ENCODE results near the gene PERCC1. TPM values are rescaled to one million over a fixed set of nuclear protein-coding genes. Genes with fewer than 3 reads are reported as not detected.

The PERCC1 gene
- total RNA-seq, 1 experiment from 2014 or later, result not detected

DNA sequence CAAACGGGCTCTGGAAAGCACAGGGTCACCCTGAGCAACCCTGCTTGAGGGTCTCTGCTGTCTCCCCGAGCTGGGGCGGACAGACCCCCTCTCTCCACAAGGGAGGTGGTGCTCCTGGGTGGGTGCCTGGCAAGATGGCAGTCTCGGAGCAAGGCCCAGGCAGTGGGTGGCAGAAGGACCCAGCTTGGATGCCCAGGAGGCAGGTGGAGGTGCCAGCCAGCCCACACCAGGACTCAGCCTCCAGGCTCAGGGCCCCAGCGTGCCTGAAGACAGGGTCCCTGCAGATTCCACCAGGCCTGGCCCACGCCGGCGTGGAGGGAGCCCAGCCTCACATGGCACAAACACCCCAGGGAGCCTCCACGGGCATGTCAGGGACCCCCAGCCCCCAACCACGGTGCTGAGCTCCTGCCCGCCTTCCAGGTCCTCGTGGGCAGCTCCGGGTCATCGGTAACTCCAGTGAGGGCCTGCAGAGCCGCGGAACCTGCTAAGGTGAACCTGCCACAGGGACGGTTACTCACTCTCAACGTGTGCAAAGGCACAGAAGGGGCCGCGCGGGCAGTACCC, 37.2 kb upstream of the PERCC1 start:
- Histone ChIP-seq H3K9me2 (replicated peaks; ENCODE audit: low read length) (no peaks in the 10 kb centered on the region), H4K20me1 (ENCODE audit: low read length) (no peaks in the 10 kb centered on the region), H3K27me3 (ENCODE audit: low read length) (no peaks in the 10 kb centered on the region), H3F3A (ENCODE audit: low read length, unreplicated experiment) (no peaks in the 10 kb centered on the region), H3K4me3 (ENCODE audit: low read length) (no peak overlapping the region), H3K27ac (ENCODE audit: low read length) (no peak overlapping the region), H3K9me3 (ENCODE audit: low read length) (no peaks in the 10 kb centered on the region), H3K4me1 (ENCODE audit: insufficient read depth, low read length) (no peaks in the 10 kb centered on the region), H3K4me2 (ENCODE audit: low read length) (no peak overlapping the region), H3K9ac (ENCODE audit: low read length) (no peak overlapping the region), H3K36me3 (ENCODE audit: low read depth, low read length) (no peaks in the 10 kb centered on the region), H3K79me2 (ENCODE audit: low read length) (no peaks in the 10 kb centered on the region), H2AFZ (ENCODE audit: low read length) (no peak overlapping the region)
- CTCF ChIA-PET, result no interaction called here
- TF ChIP-seq, protein P1, sequence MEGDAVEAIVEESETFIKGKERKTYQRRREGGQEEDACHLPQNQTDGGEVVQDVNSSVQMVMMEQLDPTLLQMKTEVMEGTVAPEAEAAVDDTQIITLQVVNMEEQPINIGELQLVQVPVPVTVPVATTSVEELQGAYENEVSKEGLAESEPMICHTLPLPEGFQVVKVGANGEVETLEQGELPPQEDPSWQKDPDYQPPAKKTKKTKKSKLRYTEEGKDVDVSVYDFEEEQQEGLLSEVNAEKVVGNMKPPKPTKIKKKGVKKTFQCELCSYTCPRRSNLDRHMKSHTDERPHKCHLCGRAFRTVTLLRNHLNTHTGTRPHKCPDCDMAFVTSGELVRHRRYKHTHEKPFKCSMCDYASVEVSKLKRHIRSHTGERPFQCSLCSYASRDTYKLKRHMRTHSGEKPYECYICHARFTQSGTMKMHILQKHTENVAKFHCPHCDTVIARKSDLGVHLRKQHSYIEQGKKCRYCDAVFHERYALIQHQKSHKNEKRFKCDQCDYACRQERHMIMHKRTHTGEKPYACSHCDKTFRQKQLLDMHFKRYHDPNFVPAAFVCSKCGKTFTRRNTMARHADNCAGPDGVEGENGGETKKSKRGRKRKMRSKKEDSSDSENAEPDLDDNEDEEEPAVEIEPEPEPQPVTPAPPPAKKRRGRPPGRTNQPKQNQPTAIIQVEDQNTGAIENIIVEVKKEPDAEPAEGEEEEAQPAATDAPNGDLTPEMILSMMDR (conservative IDR thresholded peaks at IDR 0.05; ENCODE audit: low read depth, low read length), result no peak
- TF ChIP-seq EZH2 (IDR thresholded peaks at IDR 0.05; ENCODE audit: low read length, unreplicated experiment) (no peak), EZH2phosphoT487 (IDR thresholded peaks at IDR 0.05; ENCODE audit: borderline replicate concordance, low read length) (no peak)
- no peak for ATAC-seq
- DNase-seq, result no peak
- no TSS peak for BruUV-seq (replicated peaks)
- POLR2A ChIA-PET (ENCODE audit: unreplicated experiment), result no interaction called here
- intact Hi-C loops (cut with micrococcal nuclease), result no loop called here

DNA sequence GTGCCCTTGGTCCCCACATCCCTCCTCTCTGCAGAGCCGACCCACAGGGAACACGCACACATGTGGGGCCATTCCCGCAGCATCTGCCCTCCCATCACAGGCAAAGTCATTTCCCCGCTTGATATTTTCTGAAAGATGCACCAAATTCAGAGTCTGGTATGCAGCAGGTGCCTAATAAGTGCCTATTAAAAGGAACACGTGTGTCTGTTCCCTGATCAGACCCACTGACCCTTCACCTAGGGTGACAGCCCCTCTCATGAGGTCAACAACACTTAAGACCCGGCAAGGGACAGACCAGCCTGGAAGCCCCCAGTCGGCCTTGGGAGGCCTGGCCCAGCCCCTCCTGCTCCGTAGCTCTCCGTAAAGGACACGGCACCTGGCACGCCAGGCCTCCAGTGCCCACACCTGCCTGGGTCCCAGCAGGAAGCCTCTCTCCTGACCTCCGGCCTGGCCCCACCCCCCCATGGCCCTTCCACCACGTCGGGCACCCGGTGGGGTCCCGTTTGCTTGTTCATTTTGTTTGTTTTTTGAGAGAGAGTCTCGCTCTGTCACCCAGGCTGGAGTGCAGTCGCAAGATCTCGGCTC, 36.4 kb upstream of the PERCC1 start:
- intact Hi-C loops (cut with micrococcal nuclease), result no loop called here
- ATAC-seq (no peak), DNase-seq (no peak)
- Histone ChIP-seq H3K27ac (ENCODE audit: low read length) (no peak overlapping the region), H3K9me2 (replicated peaks; ENCODE audit: low read length) (no peaks in the 10 kb centered on the region), H3F3A (ENCODE audit: low read length, unreplicated experiment) (no peaks in the 10 kb centered on the region), H3K79me2 (ENCODE audit: low read length) (no peaks in the 10 kb centered on the region), H3K9me3 (ENCODE audit: low read length) (no peaks in the 10 kb centered on the region), H4K20me1 (ENCODE audit: low read length) (no peaks in the 10 kb centered on the region), H3K4me2 (ENCODE audit: low read length) (no peak overlapping the region), H2AFZ (ENCODE audit: low read length) (no peak overlapping the region), H3K9ac (ENCODE audit: low read length) (no peak overlapping the region), H3K27me3 (ENCODE audit: low read length) (no peaks in the 10 kb centered on the region), H3K36me3 (ENCODE audit: low read depth, low read length) (no peaks in the 10 kb centered on the region), H3K4me3 (ENCODE audit: low read length) (no peak overlapping the region), H3K4me1 (ENCODE audit: insufficient read depth, low read length) (no peaks in the 10 kb centered on the region)
- ChIA-PET POLR2A (ENCODE audit: unreplicated experiment) (no interaction called here), CTCF (no interaction called here)
- TF ChIP-seq EZH2 (IDR thresholded peaks at IDR 0.05; ENCODE audit: low read length, unreplicated experiment), result no peak
- TF ChIP-seq, protein P1 (conservative IDR thresholded peaks at IDR 0.05; ENCODE audit: low read depth, low read length), result no peak
- TF ChIP-seq EZH2phosphoT487 (IDR thresholded peaks at IDR 0.05; ENCODE audit: borderline replicate concordance, low read length), result no peak
- BruUV-seq (replicated peaks), result no TSS peak

DNA sequence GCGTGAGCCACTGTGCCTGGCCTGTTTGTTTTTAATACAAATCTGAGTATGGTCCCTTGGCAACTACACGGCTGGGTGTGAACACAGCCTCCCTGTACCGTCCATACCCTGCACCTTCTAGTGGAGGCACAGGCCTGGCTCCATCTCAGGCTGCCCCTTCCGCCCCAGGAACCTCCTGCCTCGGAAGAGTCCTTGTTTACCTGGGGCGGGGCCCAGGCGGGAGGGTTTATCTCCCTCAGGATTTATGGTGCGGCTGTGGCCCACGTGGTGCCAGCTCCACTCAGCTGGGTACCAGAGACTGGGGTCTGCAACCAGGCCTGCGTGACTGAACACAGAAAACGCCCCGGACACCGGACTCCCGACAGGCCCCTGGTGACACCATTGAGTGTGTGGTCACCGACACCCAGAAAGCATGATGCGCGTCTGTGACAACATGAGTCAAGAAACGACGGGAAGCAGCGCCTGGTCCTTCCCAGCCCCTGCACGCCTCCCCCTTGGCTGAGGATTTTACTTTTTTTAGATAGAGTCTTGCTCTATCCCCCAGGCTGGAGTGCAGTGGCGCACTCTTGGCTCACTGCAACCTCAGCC, 35.3 kb upstream of the PERCC1 start:
- no peaks in the 10 kb centered on the region for H3K36me3 ChIP-seq (ENCODE audit: low read depth, low read length)
- no peak overlapping the region for H2AFZ ChIP-seq (ENCODE audit: low read length)
- POLR2A ChIA-PET (ENCODE audit: unreplicated experiment), result no interaction called here
- no peak overlapping the region for H3K4me3 ChIP-seq (ENCODE audit: low read length)
- no peaks in the 10 kb centered on the region for H3K79me2 ChIP-seq (ENCODE audit: low read length)
- no peaks in the 10 kb centered on the region for H3K9me2 ChIP-seq (replicated peaks; ENCODE audit: low read length)
- DNase-seq, result no peak
- CTCF ChIA-PET, result no interaction called here
- H4K20me1 ChIP-seq (ENCODE audit: low read length), result no peaks in the 10 kb centered on the region
- H3K4me1 ChIP-seq (ENCODE audit: insufficient read depth, low read length), result no peaks in the 10 kb centered on the region
- ATAC-seq, result no peak
- BruUV-seq (replicated peaks), result no TSS peak
- no peak overlapping the region for H3K4me2 ChIP-seq (ENCODE audit: low read length)
- H3K27ac ChIP-seq (ENCODE audit: low read length), result no peak overlapping the region
- H3F3A ChIP-seq (ENCODE audit: low read length, unreplicated experiment), result no peaks in the 10 kb centered on the region
- no peaks in the 10 kb centered on the region for H3K9me3 ChIP-seq (ENCODE audit: low read length)
- intact Hi-C loops (cut with micrococcal nuclease), result no loop called here
- H3K27me3 ChIP-seq (ENCODE audit: low read length), result no peaks in the 10 kb centered on the region
- TF ChIP-seq EZH2phosphoT487 (IDR thresholded peaks at IDR 0.05; ENCODE audit: borderline replicate concordance, low read length), result no peak
- TF ChIP-seq EZH2 (IDR thresholded peaks at IDR 0.05; ENCODE audit: low read length, unreplicated experiment), result no peak
- TF ChIP-seq, protein P1 (conservative IDR thresholded peaks at IDR 0.05; ENCODE audit: low read depth, low read length), result no peak
- no peak overlapping the region for H3K9ac ChIP-seq (ENCODE audit: low read length)

Data from PC-3 (cell line).